Stimulated activated CD8-positive, alpha-beta memory T cell treated with anti-CD3 and anti-CD28 coated beads, Interleukin-15, amount 100 ng/mL, for 4 hours (primary cell): ENCODE data around the gene PRM3.

ENCODE experiments used
- DNase-seq, 2 donors: peaks; one replicate each; pipeline ENCODE4 v3.0.0-alpha.2; 2020; ENCODE audit warnings: low read depth in 2 of 2

PRM3 gene

DNA sequence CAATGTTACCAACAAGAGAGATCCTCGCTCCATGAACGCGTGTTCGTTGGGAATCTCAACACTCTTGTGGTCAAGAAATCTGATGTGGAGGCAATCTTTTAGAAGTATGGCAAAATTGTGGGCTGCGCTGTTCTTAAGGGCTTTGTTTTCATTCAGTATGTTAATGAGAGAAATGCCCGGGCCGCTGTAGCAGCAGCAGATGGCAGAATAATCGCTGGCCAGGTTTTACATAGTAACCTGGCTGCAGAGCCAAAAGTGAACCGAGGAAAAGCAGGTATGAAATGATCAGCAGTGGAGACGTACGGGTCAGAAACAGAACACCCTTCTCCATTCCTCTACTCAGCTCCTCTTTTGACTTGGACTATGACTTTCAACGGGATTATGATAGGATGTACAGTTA is 30.8 kb downstream of the PRM3 start:
- DNase-seq = no peak

DNA sequence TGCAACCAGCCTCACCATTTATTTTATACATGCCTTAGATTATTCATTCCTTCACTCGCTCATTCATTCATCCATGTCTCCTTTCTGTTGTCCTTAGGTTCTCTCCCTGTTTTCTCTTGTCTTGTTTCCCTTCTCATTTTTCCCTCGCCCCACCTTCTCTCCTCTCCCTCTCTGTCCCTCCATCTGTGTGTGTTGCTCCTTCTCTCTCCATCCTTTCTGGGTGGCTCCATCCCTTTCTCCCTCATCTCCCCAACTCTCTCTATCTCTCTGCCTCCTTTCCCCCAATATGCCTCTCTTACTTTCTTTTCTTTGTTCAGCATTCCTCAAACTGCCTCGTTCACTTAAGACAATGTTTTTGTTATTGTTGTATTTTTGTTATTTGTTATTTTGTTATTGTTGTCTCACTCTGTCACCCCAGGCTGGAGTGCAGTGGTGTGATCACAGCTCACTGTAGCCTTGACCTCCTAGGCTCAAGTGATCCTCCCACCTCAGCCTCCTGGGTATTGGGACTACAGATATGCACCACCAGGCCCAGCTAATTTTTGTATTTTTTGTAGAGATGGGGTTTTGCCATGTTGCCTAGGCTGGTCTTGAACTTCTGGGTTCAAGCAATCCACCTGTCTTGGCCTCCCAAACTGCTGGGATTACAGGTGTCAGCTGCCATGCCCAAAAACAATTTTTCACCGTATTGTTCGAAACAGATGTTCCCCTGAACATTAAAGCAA is 31.8 kb downstream of the PRM3 start:
- DNase-seq = no peak

DNA sequence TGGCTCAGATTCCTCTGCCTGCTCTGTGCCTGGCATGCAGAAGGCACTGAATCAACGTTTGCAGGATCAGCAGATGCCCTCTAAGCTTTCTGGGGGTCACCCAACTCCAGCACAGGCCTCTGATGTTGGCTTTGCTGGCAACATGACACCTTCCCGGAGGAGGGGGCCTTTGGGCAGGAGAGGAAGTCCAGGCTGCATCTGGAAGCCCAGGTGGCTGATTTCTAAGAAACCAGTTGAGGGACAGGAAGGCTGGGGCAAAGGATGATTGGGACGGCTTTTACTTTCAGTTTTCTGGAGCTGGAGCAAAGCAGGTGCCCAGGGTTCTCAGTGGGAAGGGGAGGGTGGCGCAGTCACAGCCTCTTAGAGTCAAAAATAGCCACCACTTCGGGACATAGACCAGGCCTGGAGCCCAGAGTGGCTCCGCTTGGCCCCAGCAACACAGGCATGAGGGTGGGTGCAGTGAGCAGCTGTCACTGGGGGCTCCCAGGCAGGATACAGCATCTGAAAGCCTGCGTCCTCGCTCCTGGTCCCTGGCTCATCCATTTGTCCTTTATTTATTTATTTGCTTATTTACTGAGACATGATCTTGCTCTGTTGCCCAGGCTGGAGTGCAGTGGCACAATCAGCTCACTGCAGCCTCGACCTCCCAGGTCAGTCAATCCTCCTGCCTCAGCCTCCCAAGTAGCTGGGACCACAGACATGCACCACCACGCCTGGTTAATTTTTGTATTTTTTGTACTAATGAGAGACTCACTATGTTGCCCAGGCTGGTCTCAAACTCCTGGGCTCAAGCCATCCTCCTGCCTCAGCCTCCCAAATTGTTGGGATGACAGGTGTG is 32.6 kb downstream of the PRM3 start:
- DNase-seq = no peak

DNA sequence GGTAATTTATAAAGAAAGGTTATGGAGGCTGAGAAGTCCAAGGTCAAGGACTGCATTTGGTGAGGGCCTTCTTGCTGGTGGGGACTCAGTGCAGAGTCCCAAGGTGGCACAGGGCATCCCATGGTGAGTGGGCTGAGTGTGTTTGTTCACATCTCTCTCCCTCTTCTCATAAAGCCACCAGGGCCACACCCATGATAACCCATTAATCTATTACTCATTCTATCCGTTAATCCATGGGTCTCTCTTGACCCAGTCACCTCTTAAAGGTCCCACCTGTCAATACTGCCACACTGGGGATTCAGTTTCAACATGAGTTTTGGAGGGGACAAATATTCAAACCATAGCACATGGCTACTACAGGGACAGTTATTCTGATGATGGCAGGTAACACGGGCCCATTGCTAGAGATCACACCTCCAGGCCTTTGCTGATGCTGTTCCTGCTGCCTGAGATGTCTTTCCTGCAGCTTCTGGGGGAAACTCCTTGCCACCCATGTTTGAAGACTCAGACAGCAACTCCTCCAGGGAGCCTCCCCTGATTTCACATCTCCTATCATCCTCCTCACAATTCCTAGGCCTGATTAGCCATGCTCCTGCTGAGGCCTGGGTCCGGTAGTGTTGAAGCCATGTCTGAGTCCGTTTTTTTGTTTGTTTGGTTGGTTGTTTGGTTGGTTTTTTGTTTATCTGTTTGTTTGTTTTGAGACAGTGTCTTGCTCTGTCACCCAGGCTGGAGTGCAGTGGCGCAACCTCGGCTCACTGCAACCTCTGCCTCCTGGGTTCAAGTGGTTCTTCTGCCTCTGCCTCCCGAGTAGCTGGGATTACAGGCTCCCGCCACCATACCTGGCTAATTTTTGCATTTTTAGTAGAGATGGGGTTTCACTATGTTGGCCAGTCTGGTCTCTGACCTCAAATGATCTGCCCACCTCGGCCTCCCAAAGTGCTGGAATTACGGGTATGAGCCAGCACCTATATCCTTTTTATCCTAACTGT is 33.5 kb downstream of the PRM3 start:
- no peak for DNase-seq

DNA sequence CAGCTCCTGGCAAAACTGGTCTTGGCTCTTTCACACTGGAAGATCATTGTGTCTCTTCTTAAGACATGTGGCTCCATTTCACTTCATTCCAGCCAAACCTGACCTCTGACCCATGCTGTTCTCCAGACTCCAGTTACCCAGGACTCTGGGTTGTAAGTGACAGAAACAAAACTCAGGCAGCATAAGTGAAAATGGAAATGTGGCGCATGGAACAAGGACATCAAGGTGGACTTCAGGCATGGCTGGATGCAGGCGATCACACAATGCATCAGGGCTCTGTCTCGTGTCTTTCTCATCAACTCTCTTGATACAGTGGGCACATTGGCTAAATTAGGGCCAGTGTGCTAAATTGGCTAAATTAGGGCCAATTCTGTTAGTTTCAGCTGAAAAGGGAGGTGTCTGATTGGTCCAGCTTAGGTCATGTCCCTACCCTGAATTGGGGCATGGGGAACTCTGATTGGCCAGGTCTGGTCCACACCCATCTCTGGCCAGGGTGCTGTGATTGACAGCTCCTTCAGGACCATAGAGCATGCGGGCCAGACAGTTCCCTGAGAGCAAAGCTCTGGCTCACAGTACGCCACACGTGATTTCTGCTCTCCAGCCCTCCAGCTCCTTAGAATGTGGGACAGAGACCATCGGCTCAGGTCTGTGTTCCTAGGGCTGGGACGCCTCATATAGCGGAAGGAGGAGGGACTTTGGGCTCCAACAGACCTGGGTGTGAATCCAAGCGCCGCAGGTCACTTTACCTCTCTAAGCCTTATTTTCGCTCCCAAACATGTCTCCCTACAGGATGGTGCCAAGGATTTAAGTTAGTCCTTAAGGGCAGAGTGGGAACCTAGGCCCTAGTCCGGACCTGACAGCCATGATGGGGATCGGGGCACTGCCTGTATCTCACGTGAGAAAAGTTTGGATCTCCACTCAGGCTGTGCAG is 34.9 kb downstream of the PRM3 start:
- no peak for DNase-seq

DNA sequence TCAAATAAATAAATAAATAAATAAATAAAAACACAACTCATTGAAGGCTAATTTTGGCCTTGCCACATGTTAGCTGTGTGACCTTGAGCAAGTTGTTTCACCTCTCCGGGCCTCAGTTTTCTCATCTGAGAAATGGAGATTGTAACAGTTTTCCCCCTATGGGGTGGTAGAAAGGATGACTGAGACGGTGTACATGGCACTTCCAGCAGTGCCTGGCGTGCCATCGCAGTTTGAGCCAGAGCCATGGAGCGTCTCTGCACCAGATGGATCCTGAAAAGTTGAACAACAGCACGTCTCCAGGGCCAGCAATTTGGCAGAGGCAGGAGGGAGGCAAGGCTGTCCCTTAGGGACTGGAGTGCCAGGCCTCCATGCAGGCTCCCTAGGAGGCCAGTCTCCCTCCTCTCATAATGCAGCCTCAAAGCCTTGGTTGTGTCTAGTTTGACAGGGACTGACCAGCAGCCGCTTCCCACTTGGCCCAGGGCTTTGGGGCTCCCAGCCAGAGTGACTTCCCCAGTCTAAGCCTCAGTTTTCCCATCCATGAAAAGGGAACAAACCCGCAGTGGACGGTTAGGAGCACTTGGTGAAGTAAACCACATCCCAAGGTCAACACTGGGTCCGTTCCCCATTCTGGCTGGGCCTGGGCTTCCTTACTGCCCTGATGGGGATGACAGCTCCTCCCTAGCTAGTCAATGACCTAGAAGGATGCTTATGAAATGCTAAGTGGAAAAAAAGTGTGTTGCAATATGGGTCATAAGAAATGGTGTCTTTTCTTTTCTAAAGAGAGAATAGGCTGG is 36.8 kb downstream of the PRM3 start:
- no peak for DNase-seq

DNA sequence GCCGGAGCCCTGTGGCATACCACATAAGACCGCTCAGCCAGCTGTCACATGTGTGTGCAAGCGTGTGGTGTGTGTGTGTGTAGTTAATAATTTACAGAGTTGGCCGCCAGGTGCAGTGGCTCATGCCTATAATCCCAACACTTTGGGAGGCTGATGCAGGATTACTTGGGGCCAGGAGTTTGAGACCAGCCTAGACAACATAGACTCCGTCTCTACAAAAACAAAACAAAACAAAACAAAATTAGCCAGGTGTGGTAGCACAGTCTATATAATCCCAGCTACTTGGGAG is 37.8 kb downstream of the PRM3 start:
- no peak for DNase-seq

DNA sequence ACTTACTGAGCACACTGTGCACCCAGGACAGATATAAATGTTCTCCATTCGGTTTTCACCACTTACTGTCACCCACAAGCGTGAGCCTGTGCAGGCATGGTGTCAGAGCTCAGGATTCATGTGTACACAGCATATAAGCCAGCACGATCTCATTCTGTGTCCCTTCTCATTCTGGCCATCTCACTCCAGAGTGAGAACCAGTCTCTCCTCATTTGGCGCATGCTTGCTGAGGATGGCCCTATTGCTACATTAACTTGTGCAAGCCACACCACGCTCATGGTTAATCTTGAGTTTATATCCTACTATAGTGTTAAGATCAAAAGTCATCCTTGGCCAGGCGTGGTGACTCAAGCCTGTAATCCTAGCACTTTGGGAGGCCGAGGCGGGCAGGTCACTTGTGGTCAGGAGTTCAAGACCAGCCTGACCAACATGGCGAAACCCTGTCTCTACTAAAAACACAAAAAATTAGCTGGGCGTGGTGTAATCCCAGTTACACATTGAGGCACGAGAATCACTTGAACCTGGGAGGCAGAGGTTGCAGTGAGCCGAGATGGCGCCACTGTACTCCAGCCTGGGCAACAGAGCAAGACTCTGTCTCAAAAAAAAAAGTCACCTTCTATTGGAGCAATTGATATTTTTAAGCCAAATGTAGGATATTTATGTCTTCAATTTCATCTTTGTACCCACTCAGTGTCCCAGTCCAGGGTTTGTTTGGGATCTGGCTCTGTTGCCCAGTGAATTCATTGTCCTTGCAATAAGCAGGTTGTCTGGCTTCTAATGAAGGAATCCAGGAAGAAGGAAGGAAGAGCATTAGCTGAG is 38.3 kb downstream of the PRM3 start:
- no peak for DNase-seq

DNA sequence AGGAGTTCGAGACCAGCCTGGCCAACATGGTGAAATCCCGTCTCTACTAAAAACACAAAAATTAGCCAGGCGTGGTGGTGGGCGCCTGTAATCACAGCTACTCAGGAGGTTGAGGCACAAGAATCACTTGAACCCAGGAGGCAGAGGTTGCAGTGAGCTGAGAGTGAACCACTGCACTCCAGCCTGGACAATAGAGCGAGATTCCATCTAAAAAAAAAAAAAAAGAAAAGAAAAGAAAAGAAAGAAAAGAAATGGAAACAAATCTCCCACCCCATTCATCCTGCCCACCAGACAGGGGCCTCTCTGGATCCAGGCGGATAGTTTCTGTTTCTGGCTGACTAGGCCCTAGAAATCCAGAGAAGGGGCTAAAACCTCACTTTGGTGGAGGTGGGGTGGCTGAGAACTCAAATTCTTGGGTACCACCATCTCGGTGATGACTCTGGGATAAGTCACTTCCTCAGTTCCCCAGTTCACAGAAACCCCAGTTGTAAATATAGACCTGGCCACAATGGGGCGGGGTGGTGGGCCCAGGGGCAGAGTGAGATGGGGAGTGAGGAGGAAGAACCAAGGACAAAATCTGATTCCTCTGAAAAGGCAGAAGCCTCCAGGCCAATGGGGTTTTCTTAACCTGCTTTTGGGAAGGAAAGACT is 39.6 kb downstream of the PRM3 start:
- DNase-seq = peak; percentile 58 to 71

DNA sequence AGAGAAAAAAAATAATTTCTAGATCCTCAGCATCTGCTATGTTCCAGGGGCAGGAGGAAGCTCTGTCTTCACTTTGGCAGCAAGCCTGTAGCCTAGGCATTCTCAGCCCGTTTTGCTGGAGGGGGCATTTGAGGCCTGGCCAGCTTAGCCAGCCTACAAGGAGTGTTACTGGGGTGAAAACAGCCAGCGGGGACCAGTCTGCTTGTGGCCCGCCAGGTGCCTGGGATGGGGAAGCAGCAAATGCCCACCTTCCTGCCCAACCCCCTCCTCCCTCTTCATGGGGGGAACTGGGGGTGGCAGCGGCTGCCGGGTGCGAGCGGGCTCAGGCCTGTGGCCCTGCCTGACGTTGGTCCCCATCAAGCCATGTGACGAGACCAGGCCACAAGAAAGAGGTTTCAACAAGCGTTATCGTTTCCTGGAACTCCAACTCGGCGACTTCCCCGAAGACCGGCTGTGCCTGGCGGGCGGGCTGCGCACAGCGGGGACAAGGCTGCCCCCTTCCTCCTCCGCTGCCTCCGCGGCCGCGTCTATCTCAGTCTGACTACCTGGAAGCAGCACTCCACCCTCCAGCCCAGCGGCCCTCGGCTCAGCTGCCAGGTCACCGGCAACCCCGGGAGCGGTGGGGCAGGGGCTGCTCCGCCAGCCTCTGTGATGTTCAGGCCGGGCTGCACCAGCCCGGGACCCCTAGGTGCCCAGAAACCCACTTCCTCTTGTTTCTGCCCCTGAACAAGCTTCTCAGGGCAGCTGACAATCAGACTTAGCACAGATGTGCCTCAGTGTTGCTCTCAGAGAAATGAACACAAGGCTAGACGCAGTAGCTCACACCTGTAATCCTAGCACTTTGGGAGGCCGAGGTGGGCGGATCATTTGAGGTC is 40.3 kb downstream of the PRM3 start:
- DNase-seq = peak; percentile 82 to 86

DNA sequence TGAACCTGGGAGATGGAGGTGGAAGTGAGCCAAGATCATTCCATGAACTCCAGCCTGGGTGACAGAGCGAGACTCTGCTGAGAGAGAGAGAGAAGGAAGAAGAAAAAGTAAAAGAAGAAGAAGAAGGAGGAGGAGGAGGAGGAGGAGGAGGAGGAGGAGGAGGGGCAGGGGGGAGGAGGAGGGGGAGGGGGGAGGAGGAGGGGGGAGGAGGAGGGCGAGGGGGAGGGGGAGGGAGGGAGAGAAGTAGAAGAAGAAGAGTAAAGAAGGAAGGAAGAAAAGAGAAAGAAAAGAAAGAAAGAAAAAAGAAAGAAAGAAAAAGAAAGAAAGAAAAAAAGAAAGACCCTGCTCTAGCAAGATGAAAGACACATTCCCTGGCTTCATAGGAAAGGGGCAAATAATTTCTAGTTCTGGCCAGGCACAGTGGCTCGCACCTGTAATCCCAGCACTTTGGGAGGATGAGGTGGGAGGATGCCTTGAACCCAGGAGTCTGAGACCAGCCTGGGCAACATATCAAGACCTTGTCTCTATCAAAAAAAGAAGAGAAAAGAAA is 41.1 kb downstream of the PRM3 start:
- no peak for DNase-seq

DNA sequence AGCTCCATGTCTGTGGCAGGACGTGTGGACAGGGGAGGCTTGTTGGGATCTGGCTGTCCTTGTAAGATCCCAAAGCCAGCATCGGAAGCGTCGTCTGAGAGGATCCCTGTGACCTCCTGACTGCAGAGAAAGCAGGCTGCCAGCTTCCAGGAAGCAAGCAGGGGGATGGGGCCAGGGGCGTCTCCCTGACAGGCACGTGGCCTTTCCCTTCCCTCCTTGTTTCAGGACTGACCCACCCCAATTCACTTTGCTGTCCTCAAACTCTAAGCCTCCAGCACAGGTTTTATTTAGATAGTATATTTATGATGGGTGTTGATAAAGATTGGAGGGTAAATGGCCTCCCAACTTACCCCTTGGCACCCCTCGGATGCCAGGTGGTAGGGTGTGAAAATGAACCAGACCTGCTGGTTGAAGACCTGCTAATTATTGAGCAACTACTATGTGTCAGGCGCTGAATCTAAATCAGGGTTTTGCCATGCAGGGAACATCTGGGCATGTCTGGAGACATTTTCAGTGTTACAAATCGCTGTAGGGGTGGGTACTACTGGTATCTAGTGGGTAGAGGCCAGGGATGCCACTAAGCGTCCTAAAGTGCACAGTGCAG is 42.0 kb downstream of the PRM3 start:
- DNase-seq = no peak

DNA sequence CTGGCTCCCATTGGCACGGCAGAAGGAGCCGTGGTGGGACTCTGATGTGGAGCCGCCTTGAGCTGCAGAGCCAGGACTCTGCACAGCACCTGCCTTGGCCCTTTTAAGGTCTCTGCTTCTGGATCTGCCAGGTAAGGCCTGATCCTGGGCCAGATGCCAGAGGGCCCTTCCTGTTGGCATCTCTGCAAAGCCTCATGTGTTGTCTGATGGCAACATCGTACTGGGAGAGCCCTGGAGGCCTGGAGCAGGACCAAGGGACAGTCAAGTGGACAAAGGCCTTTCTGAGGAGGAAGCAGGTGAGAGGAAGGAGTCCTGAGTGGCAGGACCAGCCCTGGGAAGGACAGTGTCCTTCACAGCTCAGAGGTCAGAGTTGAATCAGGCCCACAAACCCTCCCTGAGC is 43.5 kb downstream of the PRM3 start:
- DNase-seq = no peak

DNA sequence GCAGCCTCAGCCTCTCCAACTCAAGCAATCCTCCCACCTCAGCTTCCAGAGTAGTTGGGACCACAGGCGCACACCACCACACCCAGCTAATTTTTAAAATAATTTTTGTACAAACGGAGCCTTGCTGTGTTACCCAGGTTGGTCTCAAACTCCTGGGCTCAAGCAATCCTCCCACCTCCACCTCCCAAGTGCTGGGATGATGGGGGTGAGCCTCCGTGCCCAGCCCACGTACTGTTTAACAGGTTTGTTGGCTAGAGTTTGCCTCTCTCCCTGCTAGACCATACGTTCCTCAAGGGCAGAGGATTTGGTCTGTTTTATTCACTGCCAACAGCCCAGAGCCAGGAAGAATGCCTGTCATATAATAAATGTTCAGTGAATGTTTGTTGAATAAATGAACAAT is 44.0 kb downstream of the PRM3 start:
- DNase-seq = no peak

DNA sequence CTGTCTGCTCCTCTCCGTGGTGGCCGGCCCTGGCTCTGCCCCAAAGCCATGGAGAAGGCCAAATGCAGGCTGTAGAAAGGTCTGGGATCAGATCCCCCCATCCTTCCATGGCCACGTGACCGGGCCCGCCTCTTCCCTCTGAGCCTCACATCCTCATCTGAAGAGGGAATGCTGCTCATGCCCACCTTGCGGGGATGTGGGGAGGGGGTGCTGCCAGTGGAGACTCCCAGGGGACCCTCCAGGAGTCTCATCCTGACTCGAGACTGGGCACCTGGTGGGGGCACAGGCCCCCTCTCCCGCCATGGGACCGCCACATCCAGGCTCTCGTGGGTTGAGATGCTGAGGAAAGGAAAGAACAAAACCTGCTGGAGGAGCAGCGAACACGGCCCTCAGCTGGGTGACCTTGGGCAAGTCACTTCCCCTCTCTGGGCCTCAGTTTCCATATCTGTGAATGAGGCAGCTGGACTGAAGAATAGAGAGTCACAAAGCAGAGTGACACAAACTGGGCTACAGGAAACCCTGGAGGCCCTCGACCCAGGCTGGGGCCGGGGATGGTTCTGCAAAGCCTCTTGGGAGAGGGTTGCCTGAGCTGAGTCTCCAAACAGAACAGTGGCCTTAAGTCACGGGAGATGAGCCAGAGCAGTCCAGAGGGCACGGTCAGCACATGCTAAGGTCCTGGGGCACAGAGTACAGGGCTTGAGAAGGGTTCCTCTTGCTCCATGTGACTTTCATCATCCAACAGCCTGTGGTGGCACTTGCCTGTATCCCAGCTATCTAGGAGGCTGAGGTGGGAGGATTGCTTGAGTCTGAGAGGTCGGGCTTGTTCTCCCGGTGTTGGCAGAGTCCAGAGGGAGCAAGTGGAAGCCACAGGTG is 47.5 kb downstream of the PRM3 start:
- no peak for DNase-seq
